ENCODE measurements around the gene SLC6A17.

SLC6A17 gene

GRCh38 chr1:110148961-110149360, 1.3 kb upstream of the SLC6A17 start:
- TF ChIP-seq FOXP2 (optimal IDR thresholded peaks at IDR 0.05; ENCODE audit: control extremely low read depth, extremely low read length, insufficient read depth) (no peak), EZH2 (IDR thresholded peaks at IDR 0.05) (no peak), POLR2AphosphoS5 (IDR thresholded peaks at IDR 0.05; ENCODE audit: borderline replicate concordance, low read depth, low read length) (no peak)
- Histone ChIP-seq H3K27ac (no peak overlapping the region), H3K9ac (ENCODE audit: insufficient read length) (no peak overlapping the region), H3K36me3 (ENCODE audit: insufficient read depth, low read length) (no peaks in the 10 kb centered on the region), H3K9me3 (ENCODE audit: low read depth, low read length) (no peaks in the 10 kb centered on the region), H3K4me3 (no peak overlapping the region)
- no peak for DNase-seq (ENCODE audit: low read depth, low spot score)

DNA sequence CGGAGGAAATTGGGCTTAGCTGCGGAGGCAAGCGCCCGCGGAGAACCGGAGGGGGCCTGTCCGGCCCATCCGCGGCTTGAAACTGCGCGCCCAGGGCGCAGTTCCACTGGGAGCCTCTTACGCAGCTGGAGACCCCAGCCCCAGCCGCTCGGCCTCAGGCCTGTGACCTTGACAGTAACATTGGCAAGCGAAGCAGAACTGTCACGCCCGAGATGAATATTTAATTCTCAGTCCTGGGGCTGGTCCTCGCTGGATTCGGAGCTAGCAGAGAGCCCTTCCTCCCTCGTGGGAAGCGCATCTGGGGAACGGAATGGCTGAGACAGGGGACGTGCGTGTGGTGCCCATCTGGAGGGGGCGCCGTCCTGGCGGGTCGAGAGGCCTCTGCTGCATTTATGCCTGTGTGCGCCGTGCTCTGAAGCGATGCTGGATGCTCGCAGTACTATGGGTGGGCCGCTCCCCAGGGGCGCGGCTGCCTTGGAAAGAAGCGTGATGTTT, 928 bp downstream of the SLC6A17 start:
- Histone ChIP-seq H3K36me3 (ENCODE audit: insufficient read depth, low read length) (no peaks in the 10 kb centered on the region), H3K27ac (no peak overlapping the region), H3K9ac (ENCODE audit: insufficient read length) (no peak overlapping the region), H3K4me3 (no peak overlapping the region), H3K9me3 (ENCODE audit: low read depth, low read length) (no peaks in the 10 kb centered on the region)
- DNase-seq (ENCODE audit: low read depth, low spot score), result no peak
- no peak for TF ChIP-seq POLR2AphosphoS5 (IDR thresholded peaks at IDR 0.05; ENCODE audit: borderline replicate concordance, low read depth, low read length)
- TF ChIP-seq EZH2 (IDR thresholded peaks at IDR 0.05), result no peak
- no peak for TF ChIP-seq FOXP2 (optimal IDR thresholded peaks at IDR 0.05; ENCODE audit: control extremely low read depth, extremely low read length, insufficient read depth)

- Histone ChIP-seq H3K4me3 (no peak overlapping the region), H3K9ac (ENCODE audit: insufficient read length) (no peak overlapping the region), H3K9me3 (ENCODE audit: low read depth, low read length) (no peaks in the 10 kb centered on the region), H3K27ac (no peak overlapping the region), H3K36me3 (ENCODE audit: insufficient read depth, low read length) (no peaks in the 10 kb centered on the region)
- no peak for DNase-seq (ENCODE audit: low read depth, low spot score)
- TF ChIP-seq FOXP2 (optimal IDR thresholded peaks at IDR 0.05; ENCODE audit: control extremely low read depth, extremely low read length, insufficient read depth), result no peak
- TF ChIP-seq EZH2 (IDR thresholded peaks at IDR 0.05), result no peak
- TF ChIP-seq POLR2AphosphoS5 (IDR thresholded peaks at IDR 0.05; ENCODE audit: borderline replicate concordance, low read depth, low read length), result no peak
Observed at GRCh38 chr1:110152133-110152785, 2.0 kb downstream of the SLC6A17 start.

DNA sequence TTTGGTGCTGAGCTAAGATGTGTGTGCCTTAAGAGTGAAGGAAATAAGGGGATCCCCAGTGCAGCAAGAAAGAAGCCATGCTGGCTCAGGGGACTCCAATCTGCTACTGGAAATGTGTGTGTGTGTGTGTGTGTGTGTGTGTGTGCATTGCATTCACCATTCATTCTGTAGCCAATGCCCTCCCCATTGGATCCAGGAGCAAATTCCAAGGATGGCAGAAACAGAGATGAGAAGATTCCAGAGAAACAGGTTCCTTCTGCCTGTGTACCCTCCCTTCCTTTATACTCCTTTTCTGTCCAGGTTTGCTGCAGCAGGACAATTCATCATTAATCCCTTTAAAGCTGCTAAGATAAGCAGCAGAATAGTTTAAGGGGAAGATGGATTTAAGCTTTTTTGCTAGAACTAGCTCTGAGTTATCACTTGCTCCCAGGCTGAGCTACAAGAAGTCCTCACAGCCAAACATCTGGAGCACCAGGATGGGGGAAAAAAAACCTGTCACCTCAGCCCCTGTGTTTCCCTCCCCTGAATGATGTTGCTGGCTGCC, 3.2 kb downstream of the SLC6A17 start:
- no peak overlapping the region for H3K27ac ChIP-seq
- DNase-seq (ENCODE audit: low read depth, low spot score), result no peak
- no peak overlapping the region for H3K9ac ChIP-seq (ENCODE audit: insufficient read length)
- H3K9me3 ChIP-seq (ENCODE audit: low read depth, low read length), result no peaks in the 10 kb centered on the region
- no peak overlapping the region for H3K4me3 ChIP-seq
- H3K36me3 ChIP-seq (ENCODE audit: insufficient read depth, low read length), result no peaks in the 10 kb centered on the region
- no peak for TF ChIP-seq POLR2AphosphoS5 (IDR thresholded peaks at IDR 0.05; ENCODE audit: borderline replicate concordance, low read depth, low read length)
- TF ChIP-seq FOXP2 (optimal IDR thresholded peaks at IDR 0.05; ENCODE audit: control extremely low read depth, extremely low read length, insufficient read depth), result no peak
- TF ChIP-seq EZH2 (IDR thresholded peaks at IDR 0.05), result no peak

DNA sequence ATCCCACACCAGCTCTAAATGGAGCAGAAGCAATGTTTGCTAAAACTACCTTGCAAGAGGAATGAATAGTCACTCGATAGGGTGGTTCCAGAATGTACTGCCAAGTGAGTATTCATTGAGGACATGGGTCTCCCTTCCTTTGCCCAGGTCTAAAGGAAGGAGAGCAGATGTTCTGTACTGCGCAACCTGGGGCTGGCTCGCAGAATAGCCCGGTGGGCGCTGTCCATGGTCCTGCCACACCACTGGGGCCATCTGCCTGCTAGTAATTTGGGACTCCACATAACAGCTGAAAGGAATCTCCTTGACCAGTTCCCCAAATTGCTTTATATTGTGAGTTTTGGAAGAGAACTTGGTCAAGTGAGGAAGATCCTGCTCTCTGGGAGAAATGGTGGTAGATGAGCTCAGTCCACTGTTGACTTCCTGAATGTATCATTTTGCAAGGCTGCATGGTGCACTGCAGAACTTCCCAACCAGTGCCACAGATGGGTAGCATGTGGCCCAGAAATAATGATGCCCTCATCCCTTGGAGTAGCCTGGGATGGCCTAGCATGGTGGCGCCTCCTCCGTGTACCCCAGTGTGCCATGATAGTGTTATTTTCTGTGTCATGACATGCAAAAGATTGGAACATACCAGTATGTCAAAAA, 5.7 kb downstream of the SLC6A17 start:
- no peak overlapping the region for H3K27ac ChIP-seq
- H3K4me3 ChIP-seq, result no peak overlapping the region
- H3K9me3 ChIP-seq (ENCODE audit: low read depth, low read length), result no peaks in the 10 kb centered on the region
- DNase-seq (ENCODE audit: low read depth, low spot score), result no peak
- H3K36me3 ChIP-seq (ENCODE audit: insufficient read depth, low read length), result no peaks in the 10 kb centered on the region
- TF ChIP-seq FOXP2 (optimal IDR thresholded peaks at IDR 0.05; ENCODE audit: control extremely low read depth, extremely low read length, insufficient read depth) (no peak), POLR2AphosphoS5 (IDR thresholded peaks at IDR 0.05; ENCODE audit: borderline replicate concordance, low read depth, low read length) (no peak), EZH2 (IDR thresholded peaks at IDR 0.05) (no peak)
- no peak overlapping the region for H3K9ac ChIP-seq (ENCODE audit: insufficient read length)

DNA sequence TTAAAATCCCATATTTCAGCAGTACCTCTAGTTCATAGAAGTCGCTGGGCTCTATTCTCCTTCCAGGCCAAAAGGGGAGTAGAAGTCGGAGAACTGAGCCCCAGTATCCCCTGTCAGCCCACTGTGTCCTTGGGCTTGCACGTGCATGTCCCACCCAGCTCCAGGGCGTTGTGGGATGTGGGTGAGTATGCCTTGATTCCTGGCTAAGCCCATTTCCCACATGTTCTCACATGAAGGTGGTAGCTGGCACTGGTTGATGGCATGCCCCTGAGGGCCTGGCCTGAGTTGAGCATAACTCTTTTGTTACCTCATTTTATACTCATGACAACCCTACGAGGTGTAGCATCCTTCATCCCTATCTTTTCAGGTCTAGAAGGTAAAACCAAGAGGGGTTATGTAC, 8.0 kb downstream of the SLC6A17 start:
- no peaks in the 10 kb centered on the region for H3K36me3 ChIP-seq (ENCODE audit: insufficient read depth, low read length)
- H3K9ac ChIP-seq (ENCODE audit: insufficient read length), result no peak overlapping the region
- H3K4me3 ChIP-seq, result no peak overlapping the region
- DNase-seq (ENCODE audit: low read depth, low spot score), result no peak
- H3K27ac ChIP-seq, result no peak overlapping the region
- no peaks in the 10 kb centered on the region for H3K9me3 ChIP-seq (ENCODE audit: low read depth, low read length)
- no peak for TF ChIP-seq EZH2 (IDR thresholded peaks at IDR 0.05)
- TF ChIP-seq POLR2AphosphoS5 (IDR thresholded peaks at IDR 0.05; ENCODE audit: borderline replicate concordance, low read depth, low read length), result no peak
- no peak for TF ChIP-seq FOXP2 (optimal IDR thresholded peaks at IDR 0.05; ENCODE audit: control extremely low read depth, extremely low read length, insufficient read depth)

GRCh38 chr1:110159168-110159567, 8.9 kb downstream of the SLC6A17 start:
- Histone ChIP-seq H3K36me3 (ENCODE audit: insufficient read depth, low read length) (no peaks in the 10 kb centered on the region), H3K9me3 (ENCODE audit: low read depth, low read length) (no peaks in the 10 kb centered on the region), H3K27ac (no peak overlapping the region), H3K4me3 (no peak overlapping the region), H3K9ac (ENCODE audit: insufficient read length) (no peak overlapping the region)
- TF ChIP-seq POLR2AphosphoS5 (IDR thresholded peaks at IDR 0.05; ENCODE audit: borderline replicate concordance, low read depth, low read length) (no peak), FOXP2 (optimal IDR thresholded peaks at IDR 0.05; ENCODE audit: control extremely low read depth, extremely low read length, insufficient read depth) (no peak), EZH2 (IDR thresholded peaks at IDR 0.05) (no peak)
- no peak for DNase-seq (ENCODE audit: low read depth, low spot score)

- Histone ChIP-seq H3K9me3 (ENCODE audit: low read depth, low read length) (no peaks in the 10 kb centered on the region), H3K36me3 (ENCODE audit: insufficient read depth, low read length) (no peaks in the 10 kb centered on the region), H3K27ac (no peak overlapping the region), H3K9ac (ENCODE audit: insufficient read length) (no peak overlapping the region), H3K4me3 (no peak overlapping the region)
- TF ChIP-seq POLR2AphosphoS5 (IDR thresholded peaks at IDR 0.05; ENCODE audit: borderline replicate concordance, low read depth, low read length) (no peak), FOXP2 (optimal IDR thresholded peaks at IDR 0.05; ENCODE audit: control extremely low read depth, extremely low read length, insufficient read depth) (no peak), EZH2 (IDR thresholded peaks at IDR 0.05) (no peak)
- DNase-seq (ENCODE audit: low read depth, low spot score), result no peak
Observed at GRCh38 chr1:110160538-110161100, 10.3 kb downstream of the SLC6A17 start.

All from SK-N-MC (cell line).